DND-41 (cell line): ENCODE measurements around the gene CCDC82.

Experiments
- EZH2 ChIP-seq: IDR thresholded peaks from 3 replicates; pipeline ENCODE4 v1.6.1; 2012; ENCODE audit warnings: borderline replicate concordance, low read depth, mild to moderate bottlenecking, moderate library complexity, low read length, inconsistent platforms; ENCODE audit not compliant: severe bottlenecking
- TF ChIP-seq, protein P1 (sequence below): IDR thresholded peaks from 2 replicates; pipeline ENCODE4 v1.5.1; 2012; ENCODE audit warnings: borderline replicate concordance, low read length, moderate library complexity, mild to moderate bottlenecking; ENCODE audit not compliant: poor library complexity, severe bottlenecking; ENCODE audit errors: extremely low read depth

DNA sequence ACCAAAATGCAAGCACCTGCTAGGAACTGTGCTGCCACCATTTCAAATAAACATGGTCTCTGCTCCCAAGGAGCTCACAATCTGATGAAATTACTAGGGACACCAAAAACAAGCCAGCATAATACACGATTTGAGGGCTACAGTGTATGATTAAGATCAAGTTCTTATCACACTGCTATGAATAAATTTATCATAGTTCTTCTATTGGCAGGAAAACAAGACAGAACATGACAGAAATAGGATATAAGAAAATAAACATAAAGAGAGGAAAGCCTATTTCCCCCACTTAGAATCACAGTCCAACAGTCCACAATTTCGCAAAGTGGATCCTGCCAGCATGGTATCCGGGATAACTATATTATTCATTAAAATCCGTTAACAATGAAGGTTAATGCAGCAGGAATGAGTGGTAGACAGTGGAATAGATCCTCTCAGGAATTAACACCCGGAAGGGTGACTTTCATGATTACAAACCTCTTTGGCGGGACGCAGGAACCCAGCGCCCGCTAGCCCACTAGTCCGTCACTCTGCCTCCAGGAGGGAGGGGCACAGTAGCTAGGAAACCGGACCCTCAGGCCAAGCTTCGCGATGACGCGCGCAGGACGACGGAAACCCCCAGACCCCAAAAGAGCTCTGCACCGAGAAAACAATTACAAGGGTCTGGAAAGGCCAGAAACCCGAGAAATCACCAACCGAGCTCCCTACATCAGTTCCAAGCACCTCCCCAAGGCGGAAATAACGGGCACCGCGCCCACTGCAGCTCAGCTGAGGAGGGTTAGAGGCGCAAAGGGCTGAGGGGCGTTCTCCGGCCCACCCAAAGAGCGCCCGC is 607 bp downstream of the CCDC82 start:
- TF ChIP-seq, protein P1, sequence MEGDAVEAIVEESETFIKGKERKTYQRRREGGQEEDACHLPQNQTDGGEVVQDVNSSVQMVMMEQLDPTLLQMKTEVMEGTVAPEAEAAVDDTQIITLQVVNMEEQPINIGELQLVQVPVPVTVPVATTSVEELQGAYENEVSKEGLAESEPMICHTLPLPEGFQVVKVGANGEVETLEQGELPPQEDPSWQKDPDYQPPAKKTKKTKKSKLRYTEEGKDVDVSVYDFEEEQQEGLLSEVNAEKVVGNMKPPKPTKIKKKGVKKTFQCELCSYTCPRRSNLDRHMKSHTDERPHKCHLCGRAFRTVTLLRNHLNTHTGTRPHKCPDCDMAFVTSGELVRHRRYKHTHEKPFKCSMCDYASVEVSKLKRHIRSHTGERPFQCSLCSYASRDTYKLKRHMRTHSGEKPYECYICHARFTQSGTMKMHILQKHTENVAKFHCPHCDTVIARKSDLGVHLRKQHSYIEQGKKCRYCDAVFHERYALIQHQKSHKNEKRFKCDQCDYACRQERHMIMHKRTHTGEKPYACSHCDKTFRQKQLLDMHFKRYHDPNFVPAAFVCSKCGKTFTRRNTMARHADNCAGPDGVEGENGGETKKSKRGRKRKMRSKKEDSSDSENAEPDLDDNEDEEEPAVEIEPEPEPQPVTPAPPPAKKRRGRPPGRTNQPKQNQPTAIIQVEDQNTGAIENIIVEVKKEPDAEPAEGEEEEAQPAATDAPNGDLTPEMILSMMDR: peak; percentile 2
- no peak for TF ChIP-seq EZH2
